Bronchial epithelial cell (primary cell): Measurements from ENCODE around the gene TMED9. TPM values are rescaled to one million over a fixed set of nuclear protein-coding genes. Genes with fewer than 3 reads are reported as not detected.
A peak's percentile ranks its signal among the peaks of the same experiment; 100 is the strongest.

Source experiments
- DNase-seq: peaks from one replicate; pipeline ENCODE4 v3.0.0-alpha.2; 2010; ENCODE audit warnings: low read depth
- FAIRE-seq: peaks from 2 replicates; lab custom pipeline; 2011; peaks lifted over from hg19 to GRCh38; lab: Jason Lieb, UNC
- H3K27me3 ChIP-seq: 2 replicates; pipeline ENCODE4 v1.5.1; 2011; ENCODE audit warnings: low read length; ENCODE audit not compliant: control insufficient read depth, insufficient read depth
- H3K36me3 ChIP-seq: 2 replicates; pipeline ENCODE4 v1.5.1; 2011; ENCODE audit warnings: low read length; ENCODE audit not compliant: control insufficient read depth, insufficient read depth
- H3K4me3 ChIP-seq: 2 replicates; pipeline ENCODE4 v1.5.1; 2011; ENCODE audit warnings: mild to moderate bottlenecking, low read depth, low read length, control low read depth
- total RNA-seq: library from RNA; depleted of rRNA; stranded (reverse); fragments of >200 nt; gene quantifications from 2 replicates; pipeline ENCODE4 v1.2.1, GENCODE V29; 2014
- TF ChIP-seq, protein P1 (sequence below): IDR thresholded peaks from 2 replicates; pipeline ENCODE4 v1.5.1; 2011; ENCODE audit warnings: mild to moderate bottlenecking, moderate library complexity, low read length, control low read depth, inconsistent platforms; ENCODE audit not compliant: insufficient read depth, severe bottlenecking

TMED9 gene
- total RNA-seq, 1 donor from 2014 or later, result 184 TPM

DNA sequence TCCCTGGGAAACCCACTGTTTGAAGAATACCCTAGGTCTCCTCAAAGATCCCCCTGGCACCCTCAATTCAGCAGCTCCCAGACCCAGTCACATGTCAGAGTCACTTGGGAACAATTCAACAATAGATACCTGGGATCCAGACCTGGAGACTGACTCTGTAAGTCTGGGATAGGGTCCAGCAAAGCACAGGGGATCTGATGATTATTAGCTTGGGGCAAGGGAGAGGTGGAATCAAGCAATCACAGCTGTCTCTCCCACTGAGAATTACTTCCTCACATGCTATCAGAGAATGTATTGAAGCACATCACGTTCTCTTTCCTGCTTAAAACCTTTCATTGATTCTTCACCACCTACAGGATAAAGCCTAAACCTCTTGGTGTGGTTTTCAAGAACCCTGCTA, 43.5 kb upstream of the TMED9 start:
- FAIRE-seq (no peak), DNase-seq (no peak)
- TF ChIP-seq, protein P1, sequence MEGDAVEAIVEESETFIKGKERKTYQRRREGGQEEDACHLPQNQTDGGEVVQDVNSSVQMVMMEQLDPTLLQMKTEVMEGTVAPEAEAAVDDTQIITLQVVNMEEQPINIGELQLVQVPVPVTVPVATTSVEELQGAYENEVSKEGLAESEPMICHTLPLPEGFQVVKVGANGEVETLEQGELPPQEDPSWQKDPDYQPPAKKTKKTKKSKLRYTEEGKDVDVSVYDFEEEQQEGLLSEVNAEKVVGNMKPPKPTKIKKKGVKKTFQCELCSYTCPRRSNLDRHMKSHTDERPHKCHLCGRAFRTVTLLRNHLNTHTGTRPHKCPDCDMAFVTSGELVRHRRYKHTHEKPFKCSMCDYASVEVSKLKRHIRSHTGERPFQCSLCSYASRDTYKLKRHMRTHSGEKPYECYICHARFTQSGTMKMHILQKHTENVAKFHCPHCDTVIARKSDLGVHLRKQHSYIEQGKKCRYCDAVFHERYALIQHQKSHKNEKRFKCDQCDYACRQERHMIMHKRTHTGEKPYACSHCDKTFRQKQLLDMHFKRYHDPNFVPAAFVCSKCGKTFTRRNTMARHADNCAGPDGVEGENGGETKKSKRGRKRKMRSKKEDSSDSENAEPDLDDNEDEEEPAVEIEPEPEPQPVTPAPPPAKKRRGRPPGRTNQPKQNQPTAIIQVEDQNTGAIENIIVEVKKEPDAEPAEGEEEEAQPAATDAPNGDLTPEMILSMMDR, result no peak
- peaks cover 5% of the 10 kb centered on the region for H3K36me3 ChIP-seq
- no peaks in the 10 kb centered on the region for H3K27me3 ChIP-seq
- no peak overlapping the region for H3K4me3 ChIP-seq

DNA sequence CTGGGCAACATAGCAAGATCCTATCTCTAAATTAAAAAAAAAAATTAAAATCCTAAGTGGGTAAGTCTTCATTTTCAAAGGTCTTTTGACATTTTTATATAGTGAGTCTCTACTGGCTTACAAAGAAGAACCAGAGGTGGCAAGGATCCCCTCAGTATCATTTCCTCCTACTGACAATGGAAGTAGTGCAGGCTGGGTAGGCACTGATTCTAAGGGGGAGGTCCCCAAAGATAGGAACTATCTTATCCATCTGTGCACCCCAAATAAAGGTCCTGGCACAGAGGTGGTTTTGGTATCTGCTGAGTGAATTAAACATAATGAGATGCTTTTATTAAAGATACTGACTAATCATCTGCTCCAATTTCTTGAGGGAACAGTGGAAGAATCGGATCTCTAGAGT, 41.9 kb upstream of the TMED9 start:
- FAIRE-seq, result no peak
- no peak for DNase-seq
- Histone ChIP-seq H3K4me3 (no peak overlapping the region), H3K36me3 (peaks cover 5% of the 10 kb centered on the region), H3K27me3 (no peaks in the 10 kb centered on the region)
- TF ChIP-seq, protein P1, result no peak

DNA sequence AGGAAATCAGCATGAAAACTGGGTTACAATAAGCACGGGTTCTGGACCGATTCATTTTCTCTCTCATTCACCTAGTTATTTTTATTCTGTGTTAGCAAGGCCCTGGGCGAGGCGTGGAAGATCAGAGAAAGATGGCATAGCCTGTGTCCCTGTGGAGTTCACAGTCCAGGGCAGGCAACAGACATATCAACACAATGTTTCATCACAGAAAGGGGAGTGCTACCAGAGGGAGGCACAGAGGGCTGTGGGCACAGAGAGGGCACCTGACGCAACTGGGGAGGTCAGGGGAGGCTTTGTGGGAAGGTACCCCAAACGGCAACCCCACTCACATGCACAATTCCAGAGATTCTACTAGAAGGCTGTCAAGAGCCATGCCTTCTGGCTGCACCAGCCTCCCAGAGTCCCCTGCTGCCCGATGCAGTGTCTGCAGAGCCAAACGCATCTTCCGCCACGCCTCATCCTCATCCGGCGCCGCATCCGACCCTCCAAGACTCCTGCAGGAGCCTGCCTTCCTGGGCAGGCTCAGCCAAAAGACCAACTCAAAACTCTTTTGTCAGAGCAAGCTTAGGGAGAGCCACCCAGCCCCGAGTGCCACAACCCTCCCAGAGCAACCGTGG, 39.1 kb upstream of the TMED9 start:
- no peak for FAIRE-seq
- DNase-seq, result no peak
- H3K36me3 ChIP-seq, result peaks cover 5% of the 10 kb centered on the region
- no peaks in the 10 kb centered on the region for H3K27me3 ChIP-seq
- peak overlapping the region; percentile 82 for H3K4me3 ChIP-seq
- TF ChIP-seq, protein P1, result no peak

DNA sequence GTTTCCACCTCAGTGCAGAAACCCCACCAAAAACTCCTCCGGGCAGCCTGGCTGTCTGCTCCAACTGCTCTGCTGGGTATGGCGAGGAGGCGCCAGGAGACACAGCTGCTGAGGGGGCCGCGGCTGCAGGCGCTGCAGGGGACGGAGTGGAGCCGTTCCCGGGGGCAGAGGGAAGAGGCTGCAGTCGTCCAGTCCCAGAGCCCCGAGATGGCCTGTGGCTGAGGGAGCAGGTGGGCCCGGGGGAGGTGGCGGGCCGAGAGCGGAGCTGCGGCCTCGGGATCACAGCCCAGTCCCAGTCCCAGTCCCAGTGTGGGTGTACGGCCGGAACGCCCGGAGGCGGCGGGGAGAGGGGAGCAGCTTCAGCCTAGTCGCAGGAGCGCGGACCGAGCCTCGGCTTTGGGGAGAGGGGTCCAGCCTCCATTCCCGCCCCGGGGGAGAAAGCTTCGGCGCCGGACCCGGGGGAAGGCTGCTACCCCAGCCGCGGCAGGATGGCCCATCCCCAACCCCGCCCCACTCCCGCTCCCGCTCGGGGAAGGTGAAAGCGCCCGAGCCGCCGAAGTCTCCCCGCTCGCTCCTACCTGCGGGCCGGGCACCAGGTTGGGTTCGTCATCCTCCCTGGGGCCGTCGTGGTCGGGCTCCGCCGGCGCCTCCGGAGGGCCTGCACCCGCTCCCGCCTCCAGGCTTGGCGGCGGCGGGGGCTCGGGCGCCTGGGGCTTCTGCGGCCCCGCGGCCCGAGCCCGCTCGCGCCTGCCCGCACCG, 38.2 kb upstream of the TMED9 start:
- TF ChIP-seq, protein P1, result no peak
- DNase-seq (no peak), FAIRE-seq (no peak)
- peak overlapping the region; percentile 82 for H3K4me3 ChIP-seq
- H3K36me3 ChIP-seq, result peaks cover 5% of the 10 kb centered on the region
- no peaks in the 10 kb centered on the region for H3K27me3 ChIP-seq

DNA sequence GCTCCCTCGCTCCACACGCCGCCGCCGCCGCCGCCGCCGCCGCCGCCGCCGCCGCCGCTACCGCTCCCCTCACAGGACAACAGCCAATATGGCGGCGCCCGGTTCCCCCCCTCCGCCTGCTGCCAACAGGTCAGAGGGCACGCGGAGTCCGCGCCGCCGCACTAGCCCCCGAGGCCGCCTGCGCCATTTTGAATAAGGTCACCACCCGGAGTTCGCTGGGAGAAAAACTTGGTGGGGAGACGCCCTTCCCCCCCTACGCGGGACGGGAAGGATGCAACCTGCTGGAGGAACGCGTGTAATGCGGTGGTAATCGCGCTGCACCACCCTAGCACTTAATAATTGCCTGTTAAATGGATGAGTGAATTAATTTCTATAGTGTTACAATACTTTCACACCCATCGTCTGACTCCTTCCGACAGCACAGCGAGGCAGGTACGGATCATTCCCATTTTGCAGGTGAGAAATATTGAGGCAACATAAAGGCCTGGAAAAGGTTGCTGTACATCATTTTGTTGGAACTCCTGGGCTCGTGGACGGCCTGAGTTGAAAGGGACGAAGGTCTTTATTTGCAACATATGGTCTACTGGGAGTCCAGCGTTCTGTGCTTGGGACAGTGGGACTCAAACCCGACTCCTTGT, 37.4 kb upstream of the TMED9 start, which contains the start of gene FAM193B:
FAM193B (minus strand) TSS at position 90 of the 638 bp plus-strand sequence. CDS start 105 bp downstream, outside the sequence.
- H3K4me3 ChIP-seq, result peak within 1 kb of the TSS; percentile 82
- TF ChIP-seq, protein P1, result peak; percentile 40
- FAIRE-seq, result no peak
- no peaks in the 10 kb centered on the region for H3K27me3 ChIP-seq
- DNase-seq, result peak; percentile 74
- H3K36me3 ChIP-seq, result peaks cover 5% of the 10 kb centered on the region
